Cortex of kidney (tissue), 1 donor: ENCODE data around the gene SLC36A2.

Source experiments
- DNase-seq: peaks from one replicate; lab custom pipeline; 2025; lab: John Stamatoyannopoulos, UW

Gene SLC36A2

DNA sequence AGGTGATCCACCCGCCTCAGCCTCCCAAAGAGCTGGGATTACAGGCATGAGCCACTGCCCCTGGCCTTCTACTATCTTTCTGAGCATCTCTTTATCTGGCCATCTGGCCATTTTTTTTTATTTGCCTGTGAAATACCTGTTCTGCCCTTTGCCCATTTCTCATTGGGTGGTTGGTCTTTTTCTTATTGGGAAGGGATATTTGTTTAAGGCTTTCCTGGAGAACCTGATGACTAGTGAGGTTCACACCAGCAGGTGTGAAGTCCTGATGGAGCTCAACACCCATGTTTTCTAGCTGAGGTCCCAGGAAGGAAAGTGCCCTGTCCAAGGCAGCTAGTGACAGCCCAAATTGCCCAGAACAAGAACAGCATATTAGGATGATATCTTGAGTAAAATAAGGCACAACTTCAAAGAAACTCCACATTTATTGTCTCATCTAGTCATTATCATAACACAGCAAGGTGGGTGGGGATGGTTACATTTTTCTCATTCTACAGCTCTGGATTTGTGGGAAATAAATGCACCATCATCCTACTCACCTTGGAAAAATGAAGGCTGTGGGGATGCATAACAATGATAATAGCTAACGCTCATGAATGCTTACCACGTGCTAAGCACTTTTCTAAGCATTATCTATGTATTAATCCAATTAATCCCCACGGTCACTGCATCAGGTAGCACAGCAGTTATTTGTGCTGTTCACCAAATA is 64.1 kb downstream of the SLC36A2 start:
- DNase-seq, result no peak

DNA sequence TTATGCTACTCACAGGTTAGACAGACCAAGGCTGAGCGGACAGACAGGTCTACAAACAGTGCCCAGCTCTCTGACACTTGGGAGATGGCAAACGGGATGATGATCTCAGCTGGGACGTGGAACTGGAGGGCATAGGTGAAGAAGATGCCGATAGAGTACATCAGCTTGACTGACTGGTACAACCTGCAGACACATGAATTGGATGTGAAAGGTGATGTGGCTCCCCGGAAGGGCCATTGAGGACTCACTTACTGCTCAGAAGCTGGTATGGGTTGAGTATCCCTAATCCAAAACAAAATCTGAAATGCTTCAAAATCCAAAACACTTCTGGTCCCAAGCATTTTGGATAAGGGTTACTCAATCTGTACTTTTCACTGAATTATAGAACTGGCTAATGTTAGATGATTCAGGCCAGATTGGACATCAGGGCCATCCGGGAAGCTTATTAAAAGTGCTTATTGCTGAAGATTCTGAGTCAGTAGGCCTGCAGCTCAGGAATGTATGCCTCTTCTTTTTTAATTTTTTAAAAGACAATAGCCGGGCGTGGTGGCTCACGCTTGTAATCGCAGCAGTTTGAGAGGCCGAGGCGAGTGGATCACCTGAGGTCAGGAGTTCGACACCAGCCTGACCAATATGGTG is 66.2 kb downstream of the SLC36A2 start:
- no peak for DNase-seq

DNA sequence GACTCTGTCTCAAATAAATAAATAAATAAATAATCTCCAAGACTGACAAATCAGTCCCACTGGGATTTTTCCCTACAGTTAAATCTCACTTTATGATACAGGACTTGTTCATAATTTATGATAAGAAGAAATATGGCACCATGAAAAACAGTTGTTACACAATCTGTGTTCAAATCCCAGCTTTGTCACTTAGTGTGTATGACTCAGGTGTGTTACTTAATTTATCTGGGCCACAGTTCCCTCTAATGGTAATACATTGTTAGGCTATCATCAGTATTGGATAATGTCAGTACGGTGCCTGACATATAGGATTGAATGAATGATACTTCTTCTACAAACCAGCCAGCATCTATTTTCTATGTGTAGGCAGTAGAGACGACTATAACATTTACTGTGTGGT is 66.9 kb downstream of the SLC36A2 start:
- no peak for DNase-seq

DNA sequence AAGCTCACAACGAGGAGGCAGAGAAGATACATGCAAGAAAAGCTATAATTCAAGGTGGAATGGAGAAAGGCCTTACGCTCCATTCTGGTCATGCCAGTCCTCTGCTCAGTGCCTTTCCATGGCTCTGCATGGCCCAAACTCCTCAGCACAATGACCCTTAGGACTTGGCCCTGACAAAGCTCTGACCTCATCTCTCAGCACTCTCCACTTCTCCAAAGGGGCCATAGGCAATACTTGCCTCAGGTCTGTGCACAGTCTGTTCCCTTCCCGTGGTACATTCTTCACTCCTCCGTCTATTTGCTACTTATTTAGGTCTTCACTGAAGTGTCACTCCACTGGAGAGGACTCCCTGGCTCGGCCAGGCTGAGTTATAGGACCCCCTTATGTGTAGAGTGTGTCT is 68.5 kb downstream of the SLC36A2 start:
- no peak for DNase-seq

DNA sequence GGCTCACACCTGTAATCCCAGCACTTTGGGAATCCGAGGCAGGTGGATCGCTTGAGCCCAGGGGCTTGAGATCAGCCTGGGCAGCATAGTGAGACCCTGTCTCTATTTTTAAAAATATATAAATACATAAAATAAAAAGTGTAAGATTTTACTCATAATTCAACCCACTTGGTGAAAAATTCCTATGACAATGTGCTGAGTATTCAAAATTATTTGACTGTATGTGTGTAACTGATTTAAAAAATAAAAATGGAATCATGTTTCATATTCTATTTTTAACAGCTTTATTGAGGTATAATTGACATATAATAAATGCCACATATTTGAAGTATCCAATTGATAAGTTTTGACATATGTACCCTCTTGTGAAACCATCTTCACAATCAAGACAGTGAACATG is 71.6 kb downstream of the SLC36A2 start:
- no peak for DNase-seq

DNA sequence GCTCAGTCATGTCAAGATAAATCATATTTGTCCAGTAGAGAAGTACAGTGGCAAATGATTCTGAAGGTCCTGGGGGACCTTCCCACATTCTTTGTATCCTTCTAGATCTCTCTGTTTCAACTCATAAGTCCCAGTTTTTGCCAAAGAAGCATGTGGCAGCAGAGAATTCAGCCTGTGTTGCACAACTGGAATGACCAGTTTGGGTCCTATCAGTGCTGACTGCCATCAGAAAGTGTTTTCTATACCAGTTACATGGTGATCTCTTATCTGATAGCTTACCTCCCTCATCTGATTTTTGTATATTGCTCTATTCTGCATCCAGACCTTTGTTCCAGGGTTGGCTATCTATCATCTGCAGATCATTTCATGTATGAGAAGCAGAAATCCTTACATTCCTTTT is 72.7 kb downstream of the SLC36A2 start:
- DNase-seq, result no peak

DNA sequence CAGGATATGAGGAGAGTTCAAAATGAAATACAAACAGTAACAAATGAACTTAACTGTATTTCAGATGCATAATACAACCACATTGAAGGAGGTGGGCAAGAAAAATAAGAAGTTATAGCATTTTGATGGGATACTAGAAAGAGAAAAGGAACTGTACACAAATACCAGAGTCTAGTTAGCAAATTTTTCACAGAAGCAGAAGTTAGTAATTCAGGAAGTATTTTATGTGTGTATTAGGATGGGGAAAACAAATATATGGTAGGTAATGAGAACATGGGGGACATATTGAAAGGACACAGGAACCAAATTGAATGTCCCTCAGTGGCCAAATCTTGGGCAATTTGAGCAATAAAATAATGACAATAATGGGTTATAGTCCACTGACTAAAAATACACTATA is 76.0 kb downstream of the SLC36A2 start:
- no peak for DNase-seq

DNA sequence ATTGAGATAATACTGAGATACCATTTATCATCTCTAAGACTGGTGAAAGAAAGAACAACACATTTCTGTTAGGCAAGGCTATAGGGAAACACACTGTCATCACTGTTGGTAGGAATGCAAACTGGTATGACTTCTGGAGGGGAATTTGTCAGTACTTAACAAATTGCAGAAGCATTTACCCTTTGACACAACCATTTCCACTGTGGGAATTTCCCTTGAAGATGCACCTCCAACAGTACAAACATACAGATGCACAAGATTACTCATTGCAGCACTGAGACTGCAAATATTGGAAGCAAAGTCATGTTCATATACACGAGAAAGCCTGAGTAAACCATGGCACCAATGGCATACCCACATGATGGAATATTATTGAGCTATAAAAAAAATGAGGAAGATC is 76.8 kb downstream of the SLC36A2 start:
- no peak for DNase-seq

DNA sequence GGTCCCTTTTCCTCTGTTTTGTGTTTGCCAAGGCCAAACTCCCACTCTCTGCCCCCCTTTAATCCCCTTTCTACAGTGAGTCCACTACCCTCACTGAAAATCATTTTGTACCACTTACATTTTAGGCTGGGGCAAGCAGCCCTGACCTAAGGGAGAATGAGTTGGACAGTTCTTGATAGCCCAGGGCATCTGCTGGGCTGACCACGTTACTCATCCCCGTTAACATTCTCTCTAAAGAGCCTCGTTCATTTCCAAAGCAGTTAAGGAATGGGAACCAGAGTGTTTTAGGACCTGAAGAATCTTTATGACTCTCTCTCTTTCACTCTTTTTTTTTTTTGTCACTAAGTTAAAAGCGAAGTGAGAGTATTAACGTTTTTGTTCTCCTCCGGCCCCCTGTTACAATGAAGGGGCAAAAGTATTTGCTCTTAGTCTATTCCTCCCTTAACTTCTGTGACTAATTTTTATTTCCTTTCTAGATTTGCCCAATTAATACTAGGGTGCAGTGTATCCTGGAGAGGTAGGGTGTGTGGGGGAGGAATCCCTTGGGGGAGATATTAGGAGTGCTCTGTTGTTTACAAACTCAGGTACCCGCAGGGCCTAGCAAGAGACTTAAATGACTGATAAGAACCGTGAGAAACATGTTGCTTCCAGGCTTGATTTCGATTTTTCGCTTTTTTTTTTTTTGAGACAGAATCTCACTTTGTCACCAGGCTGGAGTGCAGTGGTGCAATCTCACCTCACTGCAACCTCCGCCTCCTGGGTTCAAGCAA is 79.7 kb downstream of the SLC36A2 start:
- no peak for DNase-seq
